HG03469 (cell line): ENCODE measurements around the gene NYAP2.

Source experiments
- ATAC-seq: cut with Tn5 transposase; IDR thresholded peaks from one replicate; pipeline ENCODE4 v1.9.1; 2021; ENCODE audit warnings: mild to moderate bottlenecking, moderate library complexity, moderate number of reproducible peaks; ENCODE audit not compliant: unreplicated experiment

Gene NYAP2

DNA sequence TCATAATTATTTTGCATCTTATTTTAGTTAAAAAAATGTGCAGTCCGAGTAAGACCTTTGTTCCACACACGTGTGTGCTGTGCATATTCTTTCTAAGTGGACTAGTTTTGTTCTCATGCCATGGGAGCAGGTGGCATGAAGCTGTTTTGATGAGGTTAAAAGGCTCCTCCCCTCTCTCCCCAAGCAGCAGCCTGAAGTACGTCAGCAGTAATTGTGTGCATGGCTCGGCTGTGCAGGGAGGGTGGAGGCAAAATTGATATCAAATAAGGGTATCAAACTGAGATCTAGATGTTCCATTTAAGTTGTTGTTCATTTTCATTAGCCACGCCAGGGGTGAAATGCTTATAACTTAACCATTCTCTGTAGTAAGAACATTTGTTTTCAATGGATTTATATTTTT lies at the start of gene NYAP2:
NYAP2 (plus strand) TSS at position 207 of the 400 bp plus-strand sequence. CDS start 9,171 bp downstream, outside the sequence.
- no peak for ATAC-seq

DNA sequence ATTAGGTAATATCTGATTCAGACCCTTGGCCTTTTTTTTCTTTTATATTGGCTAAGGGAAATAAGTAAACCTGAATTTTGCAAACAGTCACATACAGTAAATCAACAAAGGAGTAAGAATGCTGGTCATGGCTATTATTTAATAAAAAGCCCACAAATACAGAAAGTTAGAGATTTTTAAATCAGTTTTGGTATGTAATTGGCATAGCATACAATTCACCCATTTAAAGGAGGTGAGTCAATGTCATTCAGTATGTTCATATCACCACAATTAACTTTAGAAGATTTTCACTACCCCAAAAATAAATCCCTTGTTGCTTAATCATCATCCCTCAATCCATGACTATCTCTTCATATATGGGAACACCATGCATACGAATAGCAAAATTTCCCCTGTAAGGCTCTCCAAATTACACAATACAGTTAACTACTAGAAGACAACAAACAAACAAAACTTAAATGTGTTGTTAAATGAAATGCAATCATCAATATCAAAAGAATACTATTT lies 45.9 kb upstream of the NYAP2 start:
- ATAC-seq = no peak

DNA sequence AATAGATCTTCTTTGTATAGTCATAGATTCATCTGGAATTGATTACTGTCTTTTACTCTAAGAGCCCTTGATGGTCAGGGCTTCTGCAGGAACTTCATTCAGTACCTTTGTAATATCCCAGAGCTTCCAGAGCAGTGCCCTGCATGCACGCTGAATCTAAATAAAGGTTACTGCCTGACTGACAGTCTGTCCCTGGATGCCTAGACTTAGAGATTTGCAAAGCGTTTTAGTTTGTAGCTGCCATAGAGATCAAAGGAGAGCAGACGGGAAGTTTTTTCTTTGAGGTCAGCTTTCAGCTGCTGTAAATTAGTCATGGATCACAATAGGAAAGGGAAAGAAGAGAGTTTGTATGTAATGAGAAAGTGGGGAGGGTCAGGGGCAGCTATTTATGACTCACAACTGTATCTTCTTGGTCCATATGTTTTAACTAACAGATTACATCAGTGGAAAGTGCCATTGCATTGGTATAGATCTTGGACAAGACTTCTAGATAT lies 45.2 kb upstream of the NYAP2 start:
- no peak for ATAC-seq

DNA sequence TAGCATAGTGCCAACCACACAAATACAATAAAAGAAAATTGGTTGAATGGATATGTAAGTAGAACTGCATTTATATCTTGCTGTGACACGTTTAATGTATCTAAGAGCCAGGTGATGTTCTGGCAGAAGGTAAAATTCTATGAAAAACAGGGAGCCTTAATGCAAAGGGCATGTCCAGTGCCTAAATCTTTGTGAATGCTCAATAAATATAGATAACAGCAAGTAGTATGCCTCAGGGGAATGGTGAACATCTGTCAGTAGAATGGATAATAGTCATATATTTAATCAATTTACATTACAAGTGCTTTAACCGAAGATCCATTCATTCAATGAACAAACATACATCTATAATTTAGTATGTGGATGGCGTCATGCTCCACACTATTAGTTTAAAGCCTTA lies 43.7 kb upstream of the NYAP2 start:
- ATAC-seq = no peak

DNA sequence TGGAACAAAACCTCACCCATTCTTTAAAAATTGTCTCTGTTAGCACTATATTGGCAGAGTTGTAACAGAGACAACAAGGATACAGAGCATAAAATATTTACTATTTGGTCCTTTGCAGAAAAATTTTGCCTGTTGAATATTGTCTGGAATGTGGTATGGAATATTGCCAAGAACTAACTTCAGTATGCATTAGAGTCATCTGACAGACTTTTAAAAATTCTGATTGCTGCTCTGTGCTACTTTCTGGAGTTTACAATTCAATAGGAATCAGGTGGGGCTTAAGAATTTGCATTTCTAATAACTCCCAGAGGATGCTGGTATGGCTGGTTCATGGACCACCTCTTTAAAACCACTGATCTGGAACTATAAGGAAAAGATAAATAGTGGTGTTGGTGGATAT lies 32.8 kb upstream of the NYAP2 start:
- no peak for ATAC-seq

DNA sequence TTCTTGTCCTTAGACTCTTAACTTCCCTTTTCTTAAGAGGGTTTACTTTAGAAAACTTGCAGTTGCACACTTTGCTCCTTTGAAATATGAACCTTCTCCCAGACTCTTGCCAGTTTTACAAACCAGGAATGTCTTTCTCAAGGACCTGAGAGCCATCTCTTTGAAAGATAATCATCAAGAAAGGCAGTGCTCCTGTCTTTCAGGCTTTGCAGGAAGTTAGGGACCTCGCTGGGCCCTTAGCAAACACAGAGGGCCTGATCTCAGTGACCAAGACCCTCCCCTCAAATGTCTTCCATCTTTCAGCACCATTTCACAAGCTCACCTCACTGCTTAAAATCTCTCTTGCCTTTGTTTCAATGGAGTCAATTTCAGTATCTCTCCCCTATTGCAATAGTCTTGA lies 32.0 kb upstream of the NYAP2 start:
- no peak for ATAC-seq

DNA sequence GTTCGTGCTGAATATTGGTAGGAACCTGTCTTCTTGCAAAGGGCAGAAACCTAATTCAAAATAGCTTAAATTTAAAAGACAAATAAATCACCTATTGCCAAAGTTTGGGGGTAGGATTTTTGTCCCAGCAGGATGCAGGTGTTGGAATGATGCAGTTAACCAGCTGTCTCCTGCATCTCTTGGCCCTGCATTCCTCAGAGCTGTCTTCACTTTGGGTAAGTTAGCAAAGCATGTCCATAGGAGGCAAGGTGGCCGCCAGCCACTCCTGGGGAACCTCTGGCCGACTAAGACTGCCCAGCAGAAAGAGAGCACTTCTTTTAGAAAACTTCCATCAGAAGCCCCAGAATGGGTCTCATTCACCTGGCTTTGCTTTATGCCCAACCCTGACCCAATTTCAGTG lies 20.5 kb upstream of the NYAP2 start:
- no peak for ATAC-seq

DNA sequence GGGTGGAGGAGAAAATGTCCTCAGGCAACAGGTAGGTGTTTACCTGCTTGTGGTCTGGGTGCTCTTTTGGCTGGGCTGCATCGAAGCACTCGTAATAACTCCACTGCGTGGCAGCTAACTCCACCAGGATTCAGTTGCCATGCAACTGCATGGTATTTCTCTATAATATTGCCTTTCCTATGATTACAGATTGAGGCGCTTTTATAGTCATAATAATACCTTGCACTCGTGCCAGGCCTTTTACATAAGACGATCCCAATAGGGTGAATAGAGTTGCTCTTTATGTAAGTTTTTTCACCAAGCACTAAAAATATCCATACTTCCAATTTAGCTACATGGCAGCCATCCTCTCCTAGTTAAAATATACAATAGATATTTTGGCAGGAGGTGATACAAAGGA lies 19.7 kb upstream of the NYAP2 start:
- no peak for ATAC-seq

DNA sequence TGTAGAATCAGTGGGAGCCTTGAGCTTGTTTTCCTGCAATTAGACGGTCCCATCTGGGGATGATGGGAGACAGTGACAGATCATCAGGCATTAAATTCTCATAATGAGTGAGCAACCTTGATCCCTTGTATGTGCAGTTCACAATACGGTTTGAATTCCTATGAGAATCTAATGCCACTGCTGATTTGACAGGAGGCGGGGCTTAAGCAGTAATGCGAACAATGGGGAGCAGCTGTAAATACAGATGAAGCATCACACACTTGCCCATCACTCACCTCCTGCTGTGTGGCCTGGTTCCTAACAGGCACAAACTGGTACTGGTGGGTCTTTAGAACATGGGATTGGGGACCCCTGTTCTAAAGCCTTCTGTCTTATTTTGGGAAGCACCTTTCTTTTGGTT lies 17.9 kb upstream of the NYAP2 start:
- ATAC-seq = no peak

DNA sequence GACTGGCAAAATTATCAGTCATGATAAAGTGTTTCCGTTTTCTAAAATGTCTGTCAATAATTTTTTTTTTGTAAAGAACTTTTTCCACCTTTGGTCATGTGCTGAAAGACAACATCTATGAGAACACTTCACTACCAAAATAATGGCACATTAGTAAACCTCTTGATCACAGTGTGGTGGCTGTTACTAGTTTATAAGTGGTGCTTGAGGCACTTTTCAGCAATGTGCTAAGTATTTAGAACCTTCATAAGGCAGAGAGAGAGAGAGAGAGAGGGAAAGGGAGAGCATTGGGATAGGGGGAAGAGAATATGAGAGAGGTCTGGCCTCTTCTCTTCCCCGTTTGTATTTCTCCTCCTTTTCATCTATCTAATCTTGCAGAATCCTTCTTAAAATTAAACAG lies 1.1 kb upstream of the NYAP2 start:
- no peak for ATAC-seq

DNA sequence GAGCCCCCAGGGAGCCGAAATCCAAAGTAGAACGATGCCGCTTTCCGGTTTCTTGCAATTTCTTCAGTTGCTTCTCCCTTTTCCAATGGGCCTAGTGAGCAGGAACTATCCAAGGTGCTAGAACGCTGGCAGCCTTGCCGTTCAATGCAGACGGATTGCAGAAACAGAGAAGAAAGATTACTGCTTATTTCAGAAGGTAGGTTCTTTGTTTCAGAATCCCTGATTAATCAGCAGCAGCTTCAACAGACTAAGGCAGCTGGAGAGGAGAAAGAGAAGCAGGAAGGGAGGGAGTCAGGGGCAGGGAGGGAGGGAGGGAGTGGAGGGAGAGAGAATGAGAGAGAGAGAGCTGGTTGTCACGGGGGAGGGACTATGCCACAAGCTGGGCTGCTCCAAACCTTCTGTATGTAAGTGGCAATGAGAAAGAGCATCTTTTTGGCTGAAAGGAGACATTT lies 576 bp downstream of the NYAP2 start:
- no peak for ATAC-seq

DNA sequence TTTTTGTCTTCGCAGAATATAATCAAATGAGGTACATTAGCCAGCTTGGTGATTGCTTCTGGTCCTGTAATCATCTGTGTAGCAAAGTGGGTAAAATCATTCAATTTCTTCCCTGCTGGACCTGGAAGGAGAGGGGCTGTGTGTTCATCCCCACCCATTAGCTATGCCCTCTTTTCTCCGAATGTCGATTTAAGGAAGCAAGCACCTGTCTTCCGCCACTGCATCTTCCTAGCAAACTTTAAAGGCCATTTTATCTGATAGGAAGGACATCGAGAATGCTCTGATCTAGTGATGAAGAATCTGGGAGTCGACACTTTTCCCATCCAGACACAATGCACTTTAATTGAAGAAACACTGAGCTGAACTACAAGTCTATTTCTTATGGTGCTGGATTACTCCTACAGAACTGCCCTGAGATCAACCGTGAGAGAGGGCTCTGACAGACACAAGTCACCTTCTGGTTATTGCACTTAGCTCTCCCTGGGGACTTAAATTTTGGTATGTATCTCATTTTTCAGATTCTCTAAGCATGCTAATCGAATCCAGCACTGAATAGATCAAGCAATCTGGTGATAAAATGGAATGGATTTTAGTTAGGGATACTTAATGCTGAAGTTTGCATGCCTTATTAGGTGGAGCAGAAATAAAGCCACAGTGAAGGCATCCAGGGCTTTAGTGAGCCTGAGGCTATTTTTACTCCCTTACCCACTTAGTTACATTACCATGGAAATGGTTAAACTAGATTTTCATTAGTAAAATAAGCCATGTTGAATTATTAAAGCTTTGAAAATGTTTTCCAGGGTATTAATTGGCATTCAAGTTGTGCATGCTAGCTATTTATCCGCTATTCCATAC lies 1.3 kb downstream of the NYAP2 start:
- no peak for ATAC-seq

DNA sequence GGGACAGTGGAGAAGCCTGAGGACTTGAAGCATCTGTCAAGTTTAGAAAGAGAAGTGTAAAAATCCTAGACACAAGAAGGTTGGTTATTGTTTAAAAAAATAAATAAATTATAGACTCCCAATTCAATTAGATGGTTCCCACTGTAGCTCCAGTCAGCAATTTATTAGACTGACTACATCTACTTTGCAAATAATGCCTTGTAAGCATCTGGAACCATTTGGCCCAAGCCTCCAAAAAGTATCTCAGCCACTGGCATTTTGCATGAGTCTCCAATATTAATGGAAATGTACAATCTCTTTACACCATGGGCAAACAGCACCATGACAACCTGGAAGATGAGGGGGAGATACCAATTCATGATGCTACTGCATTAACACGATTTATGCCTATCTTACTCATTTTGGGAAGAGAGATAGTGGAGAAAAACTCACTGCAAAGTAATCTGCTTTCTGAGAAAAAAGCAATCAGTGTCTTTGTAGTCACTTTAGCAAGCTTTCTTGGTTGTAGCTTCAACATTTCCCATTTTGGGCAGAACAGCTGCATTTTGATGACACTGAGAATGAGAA lies 2.8 kb downstream of the NYAP2 start:
- ATAC-seq = no peak

DNA sequence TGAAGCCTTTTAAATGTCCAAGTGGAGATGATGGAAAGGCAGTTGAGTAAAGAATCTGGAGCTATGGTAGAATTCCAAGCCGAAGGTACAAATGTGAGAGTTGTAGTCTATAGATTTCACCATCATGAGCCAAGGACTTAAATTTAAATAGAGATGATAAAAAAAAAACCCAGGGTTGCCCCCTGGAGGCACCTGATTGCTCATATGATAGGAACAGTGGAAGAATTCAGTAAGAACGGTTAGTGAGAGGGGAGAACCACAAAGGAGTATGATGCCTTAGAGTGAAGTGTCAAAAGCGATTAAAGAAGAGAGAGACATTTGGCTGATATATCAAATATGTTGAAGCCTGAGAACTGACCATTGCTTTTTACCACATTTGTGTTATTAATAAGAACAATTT lies 11.9 kb downstream of the NYAP2 start:
- no peak for ATAC-seq

DNA sequence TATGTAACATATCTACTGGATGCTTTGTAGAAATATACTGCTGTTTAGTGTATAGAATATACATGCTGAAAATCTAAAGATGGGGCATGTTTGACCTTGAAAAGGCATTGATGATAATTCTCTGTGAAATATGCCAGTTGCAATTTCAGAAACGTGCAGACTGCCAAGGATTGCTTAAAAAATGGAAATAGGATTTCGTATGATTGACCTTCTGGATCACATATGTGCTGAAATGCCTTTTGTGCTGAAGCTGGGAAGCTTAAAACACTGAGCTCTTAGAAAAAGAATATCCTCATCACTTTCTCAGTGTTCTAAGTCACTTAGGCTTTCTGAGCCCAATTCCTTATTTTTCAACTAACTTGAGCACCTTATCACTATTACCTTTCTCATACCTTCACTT lies 14.3 kb downstream of the NYAP2 start:
- ATAC-seq = no peak

DNA sequence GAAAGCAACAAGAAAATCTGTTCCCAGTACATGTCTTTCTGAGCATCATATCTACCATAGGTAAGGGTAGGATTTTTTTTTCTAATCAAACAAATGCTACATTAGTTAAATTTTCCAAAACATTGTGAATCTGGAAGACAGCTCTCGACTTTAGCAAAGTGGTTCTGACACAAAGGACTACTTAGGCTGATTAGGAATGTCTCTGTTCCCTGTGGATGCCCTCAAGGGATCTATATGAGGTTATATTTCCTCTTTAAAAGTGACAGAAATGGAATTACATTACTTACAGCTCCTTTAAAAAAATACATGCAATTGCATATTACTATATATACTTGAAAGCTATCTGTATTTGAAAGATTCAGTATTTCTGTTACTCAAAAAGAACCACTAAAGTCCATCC lies 15.4 kb downstream of the NYAP2 start:
- no peak for ATAC-seq

DNA sequence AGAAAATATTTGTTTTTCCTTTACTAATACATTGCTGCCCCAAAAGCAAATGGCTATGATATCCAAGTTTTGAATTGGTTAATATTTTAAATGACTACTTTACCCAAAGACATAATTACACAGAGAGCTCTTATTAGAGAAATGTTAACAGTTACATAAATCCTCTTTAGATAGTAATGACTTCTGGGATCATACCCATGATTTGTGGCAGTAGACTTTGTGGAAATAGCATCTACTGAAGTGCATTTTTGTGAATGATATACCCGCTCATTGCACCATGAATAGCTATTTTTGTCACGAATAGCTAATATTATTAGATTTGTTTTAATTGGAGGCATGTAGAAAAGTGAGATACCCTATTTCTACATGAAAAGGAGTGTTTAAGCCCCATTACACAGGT lies 15.8 kb downstream of the NYAP2 start:
- ATAC-seq = no peak

DNA sequence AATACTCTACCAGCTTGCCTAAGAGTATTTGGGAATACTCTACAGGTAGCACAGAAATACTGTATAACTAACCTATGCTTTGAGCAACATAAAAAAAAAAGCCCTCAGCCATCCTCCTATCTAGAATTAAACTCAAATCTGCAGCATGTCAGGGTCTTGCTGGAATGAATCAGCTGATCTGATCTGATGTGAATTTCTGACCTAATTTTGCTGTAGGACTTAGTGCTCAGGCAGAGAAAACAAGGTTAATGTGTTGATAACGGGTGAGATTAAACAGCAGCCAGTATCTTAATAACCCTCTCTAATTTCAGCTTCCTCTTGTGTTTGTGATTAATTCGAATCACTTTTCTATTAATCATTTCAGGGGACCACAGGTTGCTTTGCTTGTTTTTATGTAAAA lies 16.3 kb downstream of the NYAP2 start:
- ATAC-seq = no peak

DNA sequence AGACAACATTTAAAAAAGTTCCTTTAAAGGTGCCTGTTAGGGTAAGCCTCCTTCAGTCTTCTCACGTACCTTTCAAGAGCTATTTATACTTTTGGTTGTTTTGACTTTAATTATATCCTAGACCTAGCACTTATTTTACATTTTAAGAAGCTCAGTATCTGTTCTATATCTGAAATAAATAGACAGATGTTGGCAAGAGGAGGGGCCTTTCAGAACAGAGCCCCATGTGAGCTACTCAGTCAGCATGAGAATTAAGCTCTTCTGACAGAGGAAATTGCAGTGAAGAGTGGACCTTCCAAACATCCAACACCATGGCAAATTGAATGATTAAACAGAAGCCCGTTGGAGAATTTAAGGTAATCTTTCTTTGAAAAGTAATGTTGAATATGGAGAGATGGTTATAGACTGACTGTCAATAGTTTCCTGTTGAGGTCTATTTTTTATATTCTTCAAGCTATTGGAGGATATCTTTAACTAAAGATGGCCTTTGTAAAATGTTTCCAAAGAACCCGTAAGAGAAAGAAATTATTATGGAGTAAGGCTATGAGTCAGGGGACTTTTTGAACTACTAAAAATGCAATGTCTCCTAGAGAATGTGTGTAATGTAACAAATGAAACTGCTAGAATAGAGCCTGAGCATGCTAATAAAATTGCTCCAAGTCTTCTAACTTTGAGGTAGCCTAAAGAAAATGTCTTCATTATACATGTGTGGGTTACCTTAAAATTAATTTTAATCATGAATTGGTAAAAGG lies 17.3 kb downstream of the NYAP2 start:
- no peak for ATAC-seq

DNA sequence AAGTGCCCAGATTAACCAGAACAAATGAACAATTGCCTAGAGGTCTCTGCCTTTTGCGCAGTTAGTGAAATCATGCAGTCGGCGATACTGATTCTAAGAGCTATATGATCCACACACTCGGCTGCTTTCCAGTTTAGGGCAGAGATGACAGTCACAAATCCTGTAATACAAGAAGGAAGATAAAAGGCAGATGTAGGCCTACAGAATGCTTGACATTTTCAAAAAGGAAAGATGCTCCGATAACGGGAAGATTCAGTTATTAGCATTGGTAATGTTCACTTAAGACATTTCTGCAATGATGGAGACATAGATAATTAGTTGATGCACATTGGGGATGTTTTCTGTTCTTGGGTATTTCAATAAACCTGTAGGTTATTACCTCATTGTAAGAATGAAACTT lies 19.5 kb downstream of the NYAP2 start:
- ATAC-seq = no peak

DNA sequence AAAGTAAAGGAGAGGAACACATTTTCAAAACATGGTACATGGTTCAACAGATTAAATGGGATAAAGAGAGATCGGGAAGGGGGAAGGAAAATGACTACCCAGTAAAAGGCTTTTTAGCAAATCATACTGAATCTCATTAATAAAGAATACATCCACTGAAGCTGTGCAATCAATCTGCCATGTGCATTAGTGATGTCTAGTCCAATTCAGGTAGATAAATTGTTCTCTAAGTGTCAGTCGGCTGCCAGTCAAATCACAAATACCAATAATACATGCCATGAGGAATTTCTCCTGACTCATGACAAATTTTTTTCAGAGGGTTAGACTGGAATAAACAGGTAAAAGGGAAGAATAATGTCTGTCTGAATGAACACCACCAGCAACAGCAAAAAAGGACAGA lies 22.6 kb downstream of the NYAP2 start:
- no peak for ATAC-seq

DNA sequence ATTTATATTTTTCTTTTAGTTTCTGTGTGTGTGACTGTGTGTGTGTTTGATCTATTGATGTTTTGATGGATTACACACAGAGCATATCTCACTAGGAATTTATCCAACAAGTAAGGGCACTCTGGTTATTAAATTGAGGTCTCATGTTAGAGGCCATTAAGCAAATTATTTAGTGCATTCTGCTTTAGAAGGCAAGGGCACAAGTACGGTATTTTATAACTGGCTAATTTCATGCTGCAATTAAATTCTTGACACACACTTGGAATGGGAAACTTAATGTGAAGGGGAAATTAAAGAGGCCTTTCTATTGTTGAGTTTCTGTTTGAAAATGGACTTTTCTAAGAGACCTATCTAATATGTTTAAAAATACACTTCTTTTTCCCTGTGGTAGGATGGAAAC lies 25.8 kb downstream of the NYAP2 start:
- ATAC-seq = no peak
